Measurements from ENCODE around the gene G0S2. TPM values are rescaled to one million over a fixed set of nuclear protein-coding genes. Genes with fewer than 3 reads are reported as not detected.
A peak's percentile ranks its signal among the peaks of the same experiment; 100 is the strongest.

G0S2 gene, protein sequence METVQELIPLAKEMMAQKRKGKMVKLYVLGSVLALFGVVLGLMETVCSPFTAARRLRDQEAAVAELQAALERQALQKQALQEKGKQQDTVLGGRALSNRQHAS
- 187 TPM for total RNA-seq

DNA sequence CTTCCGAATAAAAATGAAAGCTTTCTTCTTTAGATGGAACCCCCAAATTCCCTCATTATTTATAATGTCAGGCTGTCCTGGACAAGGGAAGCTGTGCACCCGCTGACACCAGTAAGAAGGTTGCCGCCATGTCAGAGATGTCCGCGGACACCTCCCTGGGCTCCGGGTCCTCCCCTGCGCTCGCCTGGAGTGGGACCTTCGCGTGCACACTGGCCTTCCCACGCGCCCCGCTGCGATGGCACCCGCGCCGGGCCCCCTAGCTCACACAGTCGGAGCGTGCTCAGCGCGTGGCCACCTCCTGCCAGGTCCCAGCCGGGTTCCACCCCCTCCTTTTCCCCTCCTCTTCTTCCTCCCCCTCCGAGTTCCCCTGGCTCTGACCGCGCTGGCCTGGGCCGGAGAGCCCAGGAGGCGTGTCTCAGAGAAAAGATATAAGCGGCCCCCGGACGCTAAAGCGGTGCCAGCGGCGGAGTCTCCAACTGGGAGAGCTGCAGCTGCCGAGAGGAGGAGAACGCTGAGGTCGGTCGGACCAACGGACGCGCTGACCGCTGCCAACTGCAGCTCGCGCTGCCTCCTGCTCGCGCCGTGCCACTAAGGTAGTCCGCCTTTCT is at the start of gene G0S2:
TSS of gene G0S2 (plus strand) at position 456 of the 608 bp plus-strand sequence. CDS start 273 bp downstream, outside the sequence.
- H3K9me3 ChIP-seq = no peaks in the 10 kb centered on the region
- DNase-seq (ENCODE audit: extremely low spot score in 2 of 2) = peak in 1 of 2 donors; percentile 87
- H3K36me3 ChIP-seq = no peaks in the 10 kb centered on the region
- intact Hi-C loops (cut with DNase I) = loop anchor here (5.0 kb wide), 1 partner anchor 617 kb away; no protein-coding TSS in a partner anchor
- peak within 1 kb of the TSS; percentile 30 to 50 for H3K4me3 ChIP-seq
- no peaks in the 10 kb centered on the region for H3K27me3 ChIP-seq
- H3K4me1 ChIP-seq = peaks cover 36% of the 10 kb centered on the region
- peak within 1 kb of the TSS; percentile 66 for H3K27ac ChIP-seq
- TF ChIP-seq, protein P1, sequence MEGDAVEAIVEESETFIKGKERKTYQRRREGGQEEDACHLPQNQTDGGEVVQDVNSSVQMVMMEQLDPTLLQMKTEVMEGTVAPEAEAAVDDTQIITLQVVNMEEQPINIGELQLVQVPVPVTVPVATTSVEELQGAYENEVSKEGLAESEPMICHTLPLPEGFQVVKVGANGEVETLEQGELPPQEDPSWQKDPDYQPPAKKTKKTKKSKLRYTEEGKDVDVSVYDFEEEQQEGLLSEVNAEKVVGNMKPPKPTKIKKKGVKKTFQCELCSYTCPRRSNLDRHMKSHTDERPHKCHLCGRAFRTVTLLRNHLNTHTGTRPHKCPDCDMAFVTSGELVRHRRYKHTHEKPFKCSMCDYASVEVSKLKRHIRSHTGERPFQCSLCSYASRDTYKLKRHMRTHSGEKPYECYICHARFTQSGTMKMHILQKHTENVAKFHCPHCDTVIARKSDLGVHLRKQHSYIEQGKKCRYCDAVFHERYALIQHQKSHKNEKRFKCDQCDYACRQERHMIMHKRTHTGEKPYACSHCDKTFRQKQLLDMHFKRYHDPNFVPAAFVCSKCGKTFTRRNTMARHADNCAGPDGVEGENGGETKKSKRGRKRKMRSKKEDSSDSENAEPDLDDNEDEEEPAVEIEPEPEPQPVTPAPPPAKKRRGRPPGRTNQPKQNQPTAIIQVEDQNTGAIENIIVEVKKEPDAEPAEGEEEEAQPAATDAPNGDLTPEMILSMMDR (IDR thresholded peaks at IDR 0.05) = no peak
- peak in 1 of 2 donors; percentile 58 for TF ChIP-seq POLR2A (IDR thresholded peaks at IDR 0.05)
- peak in 1 of 2 donors; percentile 75 for TF ChIP-seq POLR2AphosphoS5 (IDR thresholded peaks at IDR 0.05; ENCODE audit: insufficient read depth in 1 of 2, low read depth in 1 of 2)

DNA sequence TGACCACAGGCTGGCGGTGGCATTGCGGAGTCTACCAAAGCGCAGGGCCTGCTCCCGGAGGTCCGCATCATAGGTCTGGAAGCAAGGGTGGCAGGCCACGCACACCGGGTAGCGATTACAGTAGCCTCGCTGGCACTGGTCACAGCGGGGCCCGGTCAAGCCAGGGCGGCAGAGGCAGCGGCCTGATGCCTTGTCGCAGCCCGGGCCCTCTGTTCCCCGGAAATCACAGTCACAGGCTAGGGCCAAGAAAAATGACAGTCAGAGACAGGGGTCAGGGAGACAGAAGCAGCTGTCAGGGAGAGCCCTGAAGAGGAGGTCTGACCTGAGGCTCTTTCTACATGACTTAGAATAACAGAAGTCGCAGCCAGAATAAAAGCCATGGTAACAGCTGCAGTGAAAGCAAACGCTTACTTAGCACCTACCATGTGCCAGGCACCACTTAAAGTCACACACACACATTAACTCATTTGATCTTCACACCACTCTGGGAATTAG is 49.4 kb upstream of the G0S2 start:
- H3K4me1 ChIP-seq = peaks cover 7% of the 10 kb centered on the region
- no peak for DNase-seq (ENCODE audit: extremely low spot score in 2 of 2)
- H3K36me3 ChIP-seq = no peaks in the 10 kb centered on the region
- no peaks in the 10 kb centered on the region for H3K9me3 ChIP-seq
- TF ChIP-seq, protein P1 (IDR thresholded peaks at IDR 0.05) = no peak
- TF ChIP-seq POLR2AphosphoS5 (IDR thresholded peaks at IDR 0.05; ENCODE audit: insufficient read depth in 1 of 2, low read depth in 1 of 2) (no peak), POLR2A (IDR thresholded peaks at IDR 0.05) (no peak)
- no peak overlapping the region for H3K27ac ChIP-seq
- H3K27me3 ChIP-seq = no peaks in the 10 kb centered on the region
- H3K4me3 ChIP-seq = no peak overlapping the region
- intact Hi-C loops (cut with DNase I) = no loop called here

DNA sequence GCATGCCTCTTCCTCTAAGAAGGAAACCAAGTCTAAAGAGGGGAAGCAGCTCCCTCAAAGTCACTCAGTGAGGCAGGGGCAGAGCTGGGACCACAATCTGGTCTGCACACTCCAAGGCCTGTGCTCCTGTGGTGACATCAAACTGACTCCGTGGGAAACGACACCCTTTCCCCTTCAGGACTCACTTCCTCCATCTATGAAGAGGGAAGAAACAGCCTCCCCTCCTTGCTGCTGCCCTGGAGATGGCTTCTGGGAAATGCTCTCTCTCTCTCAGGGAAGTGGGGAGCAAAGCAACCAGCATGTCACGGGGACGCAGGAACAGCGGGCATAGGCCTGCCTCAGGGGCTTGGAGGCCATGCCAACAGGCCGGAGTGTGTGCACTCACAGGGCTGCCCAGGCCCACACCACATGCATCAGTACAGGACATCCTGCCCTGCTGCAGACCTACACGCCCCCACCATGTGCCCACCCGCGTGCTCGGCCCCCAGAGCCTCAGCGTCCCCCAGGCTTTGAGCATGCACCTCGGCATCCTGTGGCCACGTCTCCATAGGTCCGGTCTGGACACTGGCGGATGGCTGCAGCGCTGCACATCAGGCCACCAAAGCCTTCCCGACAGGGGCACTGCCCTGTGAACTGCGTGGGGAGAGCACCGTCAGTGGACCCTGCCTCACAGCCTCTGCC is 48.7 kb upstream of the G0S2 start:
- DNase-seq (ENCODE audit: extremely low spot score in 2 of 2) = no peak
- intact Hi-C loops (cut with DNase I) = no loop called here
- Histone ChIP-seq H3K27ac (no peak overlapping the region), H3K27me3 (no peaks in the 10 kb centered on the region), H3K36me3 (no peaks in the 10 kb centered on the region), H3K4me3 (no peak overlapping the region), H3K4me1 (peaks cover 7% of the 10 kb centered on the region), H3K9me3 (no peaks in the 10 kb centered on the region)
- TF ChIP-seq, protein P1 (IDR thresholded peaks at IDR 0.05) = no peak

DNA sequence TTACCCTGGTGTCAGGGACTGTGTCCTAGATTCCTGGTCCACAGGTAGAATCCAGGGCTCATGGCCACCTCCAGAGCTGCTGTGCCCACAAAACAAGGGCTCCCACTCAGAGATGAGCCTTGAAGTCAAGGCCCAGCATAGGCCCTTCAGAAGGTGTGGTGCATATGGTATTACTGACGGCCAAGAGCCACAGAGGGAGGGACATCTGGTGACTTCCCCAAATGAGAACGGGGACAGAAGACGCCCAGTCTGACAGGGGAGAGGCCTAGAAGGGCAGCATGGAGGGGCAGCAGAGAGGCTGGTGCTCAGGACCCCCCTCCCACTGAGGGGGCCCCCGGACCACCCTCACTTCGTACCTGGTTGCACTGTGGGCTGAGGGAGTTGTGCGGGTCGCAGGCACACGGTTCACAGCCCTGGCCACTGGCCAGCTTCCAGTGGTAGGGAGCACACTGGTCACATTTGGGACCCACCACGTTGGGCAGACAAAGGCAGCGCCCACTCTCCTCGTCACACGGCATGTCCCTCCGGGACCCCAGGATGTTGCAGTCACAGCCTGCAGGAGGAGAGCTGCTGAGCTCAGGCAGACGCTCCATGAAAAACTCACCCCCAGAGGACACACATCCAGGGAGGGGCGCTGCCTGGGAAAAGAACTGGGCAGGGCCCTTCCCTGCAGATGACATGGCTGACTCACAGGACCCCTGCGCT is 48.0 kb upstream of the G0S2 start:
- peaks cover 7% of the 10 kb centered on the region for H3K4me1 ChIP-seq
- no peak overlapping the region for H3K27ac ChIP-seq
- H3K27me3 ChIP-seq = no peaks in the 10 kb centered on the region
- no peaks in the 10 kb centered on the region for H3K36me3 ChIP-seq
- H3K4me3 ChIP-seq = no peak overlapping the region
- intact Hi-C loops (cut with DNase I) = no loop called here
- no peaks in the 10 kb centered on the region for H3K9me3 ChIP-seq
- DNase-seq (ENCODE audit: extremely low spot score in 2 of 2) = no peak
- TF ChIP-seq POLR2AphosphoS5 (IDR thresholded peaks at IDR 0.05; ENCODE audit: insufficient read depth in 1 of 2, low read depth in 1 of 2) (no peak), POLR2A (IDR thresholded peaks at IDR 0.05) (no peak)
- TF ChIP-seq, protein P1 (IDR thresholded peaks at IDR 0.05) = no peak
